ENCODE results near the gene RIPPLY2.

DNA sequence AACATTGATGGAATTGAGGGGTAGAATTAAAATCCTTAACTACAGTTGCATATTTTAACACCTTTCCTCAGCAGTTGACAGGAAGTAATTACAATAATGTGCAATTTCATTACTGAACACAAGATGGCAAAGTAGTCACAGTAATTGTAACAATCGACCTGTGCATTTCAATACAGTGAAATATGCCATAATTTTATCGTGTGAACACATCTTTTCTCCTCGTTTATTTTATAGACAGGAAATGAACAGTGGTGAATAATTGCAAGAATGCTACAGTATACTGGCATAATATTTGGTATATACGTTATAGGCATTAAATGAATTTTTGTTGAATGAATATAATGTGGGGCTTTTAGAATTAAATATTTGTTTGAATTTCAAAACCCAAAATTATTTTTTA, 31.4 kb downstream of the RIPPLY2 start:
- TF ChIP-seq, protein P1, sequence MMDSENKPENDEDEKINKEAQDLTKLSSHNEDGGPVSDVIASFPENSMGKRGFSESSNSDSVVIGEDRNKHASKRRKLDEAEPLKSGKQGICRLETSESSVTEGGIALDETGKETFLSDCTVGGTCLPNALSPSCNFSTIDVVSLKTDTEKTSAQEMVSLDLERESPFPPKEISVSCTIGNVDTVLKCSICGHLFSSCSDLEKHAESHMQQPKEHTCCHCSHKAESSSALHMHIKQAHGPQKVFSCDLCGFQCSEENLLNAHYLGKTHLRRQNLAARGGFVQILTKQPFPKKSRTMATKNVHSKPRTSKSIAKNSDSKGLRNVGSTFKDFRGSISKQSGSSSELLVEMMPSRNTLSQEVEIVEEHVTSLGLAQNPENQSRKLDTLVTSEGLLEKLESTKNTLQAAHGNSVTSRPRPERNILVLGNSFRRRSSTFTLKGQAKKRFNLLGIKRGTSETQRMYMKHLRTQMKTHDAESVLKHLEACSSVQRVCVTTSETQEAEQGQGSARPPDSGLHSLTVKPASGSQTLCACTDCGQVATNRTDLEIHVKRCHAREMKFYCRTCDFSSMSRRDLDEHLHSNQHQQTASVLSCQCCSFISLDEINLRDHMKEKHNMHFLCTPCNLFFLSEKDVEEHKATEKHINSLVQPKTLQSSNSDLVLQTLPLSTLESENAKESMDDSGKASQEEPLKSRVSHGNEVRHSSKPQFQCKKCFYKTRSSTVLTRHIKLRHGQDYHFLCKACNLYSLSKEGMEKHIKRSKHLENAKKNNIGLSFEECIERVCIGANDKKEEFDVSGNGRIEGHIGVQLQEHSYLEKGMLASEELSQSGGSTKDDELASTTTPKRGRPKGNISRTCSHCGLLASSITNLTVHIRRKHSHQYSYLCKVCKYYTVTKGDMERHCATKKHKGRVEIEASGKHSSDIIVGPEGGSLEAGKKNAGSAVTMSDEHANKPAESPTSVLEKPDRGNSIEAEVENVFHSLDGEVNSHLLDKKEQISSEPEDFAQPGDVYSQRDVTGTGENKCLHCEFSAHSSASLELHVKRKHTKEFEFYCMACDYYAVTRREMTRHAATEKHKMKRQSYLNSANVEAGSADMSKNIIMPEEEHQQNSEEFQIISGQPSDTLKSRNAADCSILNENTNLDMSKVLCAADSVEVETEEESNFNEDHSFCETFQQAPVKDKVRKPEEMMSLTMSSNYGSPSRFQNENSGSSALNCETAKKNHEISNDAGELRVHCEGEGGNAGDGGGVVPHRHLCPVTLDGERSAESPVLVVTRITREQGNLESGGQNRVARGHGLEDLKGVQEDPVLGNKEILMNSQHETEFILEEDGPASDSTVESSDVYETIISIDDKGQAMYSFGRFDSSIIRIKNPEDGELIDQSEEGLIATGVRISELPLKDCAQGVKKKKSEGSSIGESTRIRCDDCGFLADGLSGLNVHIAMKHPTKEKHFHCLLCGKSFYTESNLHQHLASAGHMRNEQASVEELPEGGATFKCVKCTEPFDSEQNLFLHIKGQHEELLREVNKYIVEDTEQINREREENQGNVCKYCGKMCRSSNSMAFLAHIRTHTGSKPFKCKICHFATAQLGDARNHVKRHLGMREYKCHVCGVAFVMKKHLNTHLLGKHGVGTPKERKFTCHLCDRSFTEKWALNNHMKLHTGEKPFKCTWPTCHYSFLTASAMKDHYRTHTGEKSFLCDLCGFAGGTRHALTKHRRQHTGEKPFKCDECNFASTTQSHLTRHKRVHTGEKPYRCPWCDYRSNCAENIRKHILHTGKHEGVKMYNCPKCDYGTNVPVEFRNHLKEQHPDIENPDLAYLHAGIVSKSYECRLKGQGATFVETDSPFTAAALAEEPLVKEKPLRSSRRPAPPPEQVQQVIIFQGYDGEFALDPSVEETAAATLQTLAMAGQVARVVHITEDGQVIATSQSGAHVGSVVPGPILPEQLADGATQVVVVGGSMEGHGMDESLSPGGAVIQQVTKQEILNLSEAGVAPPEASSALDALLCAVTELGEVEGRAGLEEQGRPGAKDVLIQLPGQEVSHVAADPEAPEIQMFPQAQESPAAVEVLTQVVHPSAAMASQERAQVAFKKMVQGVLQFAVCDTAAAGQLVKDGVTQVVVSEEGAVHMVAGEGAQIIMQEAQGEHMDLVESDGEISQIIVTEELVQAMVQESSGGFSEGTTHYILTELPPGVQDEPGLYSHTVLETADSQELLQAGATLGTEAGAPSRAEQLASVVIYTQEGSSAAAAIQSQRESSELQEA (IDR thresholded peaks at IDR 0.05; ENCODE audit: low read depth), result no peak
- peak; percentile 60 to 91 (median 62); a peak in 5 of 6 replicates for TF ChIP-seq CTCF (IDR thresholded peaks at IDR 0.05 in 2 of 3, conservative IDR thresholded peaks at IDR 0.05 in 1 of 3; ENCODE audit: insufficient read depth in 2 of 3, low read depth in 1 of 3, low read length in 3 of 3)
- no peak for TF ChIP-seq NFYB (IDR thresholded peaks at IDR 0.05; ENCODE audit: extremely low read depth, insufficient read length)
- no peak for TF ChIP-seq SMAD3 (CRISPR knock-in tag; conservative IDR thresholded peaks at IDR 0.05)
- TF ChIP-seq POLR2A (conservative IDR thresholded peaks at IDR 0.05), result no peak
- no peak for TF ChIP-seq SMARCA5 (IDR thresholded peaks at IDR 0.05)
- TF ChIP-seq ELK3 (CRISPR knock-in tag; IDR thresholded peaks at IDR 0.05), result no peak
- no peak for TF ChIP-seq HBP1 (CRISPR knock-in tag; IDR thresholded peaks at IDR 0.05)
- TF ChIP-seq SRF (CRISPR knock-in tag; IDR thresholded peaks at IDR 0.05), result no peak
- no peak for TF ChIP-seq CBFB (CRISPR knock-in tag; IDR thresholded peaks at IDR 0.05)
- TF ChIP-seq, protein P2, sequence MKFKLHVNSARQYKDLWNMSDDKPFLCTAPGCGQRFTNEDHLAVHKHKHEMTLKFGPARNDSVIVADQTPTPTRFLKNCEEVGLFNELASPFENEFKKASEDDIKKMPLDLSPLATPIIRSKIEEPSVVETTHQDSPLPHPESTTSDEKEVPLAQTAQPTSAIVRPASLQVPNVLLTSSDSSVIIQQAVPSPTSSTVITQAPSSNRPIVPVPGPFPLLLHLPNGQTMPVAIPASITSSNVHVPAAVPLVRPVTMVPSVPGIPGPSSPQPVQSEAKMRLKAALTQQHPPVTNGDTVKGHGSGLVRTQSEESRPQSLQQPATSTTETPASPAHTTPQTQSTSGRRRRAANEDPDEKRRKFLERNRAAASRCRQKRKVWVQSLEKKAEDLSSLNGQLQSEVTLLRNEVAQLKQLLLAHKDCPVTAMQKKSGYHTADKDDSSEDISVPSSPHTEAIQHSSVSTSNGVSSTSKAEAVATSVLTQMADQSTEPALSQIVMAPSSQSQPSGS (CRISPR knock-in tag; IDR thresholded peaks at IDR 0.05), result no peak
- TF ChIP-seq MCM7 (IDR thresholded peaks at IDR 0.05), result no peak
- no peak for TF ChIP-seq CREB5 (CRISPR knock-in tag; IDR thresholded peaks at IDR 0.05)
- peak; percentile 97 for TF ChIP-seq DEAF1 (CRISPR knock-in tag; IDR thresholded peaks at IDR 0.05)
